NCI-H1092 treated with DMSO at 0.1 percent for 48 hours (cell line): Measurements from ENCODE around the gene ITGA8.
A peak's percentile ranks its signal among the peaks of the same experiment; 100 is the strongest.

Experiments used
- DNase-seq: peaks from one replicate; lab custom pipeline; 2025; lab: John Stamatoyannopoulos, UW

The ITGA8 gene

GRCh38 chr10:15735763-15736162 lies 16.0 kb upstream of the ITGA8 start:
- DNase-seq = no peak

- DNase-seq = no peak
Observed at GRCh38 chr10:15730341-15730740, 10.6 kb upstream of the ITGA8 start.

DNA sequence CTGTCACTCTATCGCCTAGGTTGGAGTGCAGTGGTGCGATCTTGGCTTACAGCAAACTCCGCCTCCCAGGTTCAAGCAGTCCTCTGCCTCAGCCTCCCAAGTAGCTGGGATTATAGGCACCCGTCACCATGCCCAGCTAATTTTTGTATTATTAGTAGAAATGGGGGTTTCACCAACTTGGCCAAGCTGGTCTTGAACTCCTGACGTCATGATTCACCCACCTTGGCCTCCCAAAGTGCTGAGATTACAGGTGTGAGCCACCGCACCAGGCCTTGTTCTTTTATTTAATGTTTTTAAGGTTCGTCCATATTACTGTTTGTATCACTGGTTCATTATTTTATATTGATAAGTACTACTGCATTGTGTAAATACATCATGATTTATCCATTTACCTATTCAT lies 10.2 kb upstream of the ITGA8 start:
- no peak for DNase-seq

DNA sequence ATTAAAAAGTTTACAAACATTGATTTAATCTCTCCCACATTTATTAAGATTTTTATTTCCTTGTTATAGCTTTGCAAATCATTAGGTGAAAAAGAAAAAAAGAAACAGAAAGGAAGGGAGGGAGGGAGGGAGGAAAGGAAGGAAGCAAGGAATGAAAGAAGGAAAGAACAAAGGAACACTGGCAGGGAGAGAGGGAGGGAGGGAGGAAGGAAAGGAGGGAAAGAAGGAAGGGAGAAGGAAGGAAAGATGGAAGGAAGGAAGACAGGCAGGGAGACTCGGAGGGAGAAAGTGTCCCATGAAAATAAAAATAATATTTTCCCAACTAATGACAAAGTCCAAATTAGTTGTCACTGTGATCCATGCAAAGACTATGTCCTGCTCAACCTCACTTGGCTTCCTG lies 6.3 kb upstream of the ITGA8 start:
- no peak for DNase-seq

DNA sequence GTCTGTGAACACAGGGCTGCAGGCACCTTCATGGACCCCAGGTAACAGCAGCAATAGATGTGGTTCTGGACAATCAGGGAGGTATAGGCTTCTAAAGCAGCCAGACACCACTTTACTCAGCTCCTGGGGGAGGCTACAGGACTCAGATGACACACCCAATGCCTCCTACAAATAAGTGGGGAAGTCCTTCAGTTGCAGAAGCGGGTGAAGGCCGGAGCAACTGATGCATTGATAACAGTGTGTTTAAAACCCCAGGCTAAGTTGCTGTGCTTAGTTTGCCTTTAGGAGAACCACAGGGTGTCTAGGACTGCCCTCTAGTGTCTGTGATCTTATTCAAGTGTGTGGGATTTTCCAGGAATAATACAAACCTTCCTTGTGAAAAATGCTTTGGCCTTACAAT lies 5.9 kb upstream of the ITGA8 start:
- peak; percentile 16 for DNase-seq

GRCh38 chr10:15724683-15725082 lies 5.0 kb upstream of the ITGA8 start:
- DNase-seq = no peak

DNA sequence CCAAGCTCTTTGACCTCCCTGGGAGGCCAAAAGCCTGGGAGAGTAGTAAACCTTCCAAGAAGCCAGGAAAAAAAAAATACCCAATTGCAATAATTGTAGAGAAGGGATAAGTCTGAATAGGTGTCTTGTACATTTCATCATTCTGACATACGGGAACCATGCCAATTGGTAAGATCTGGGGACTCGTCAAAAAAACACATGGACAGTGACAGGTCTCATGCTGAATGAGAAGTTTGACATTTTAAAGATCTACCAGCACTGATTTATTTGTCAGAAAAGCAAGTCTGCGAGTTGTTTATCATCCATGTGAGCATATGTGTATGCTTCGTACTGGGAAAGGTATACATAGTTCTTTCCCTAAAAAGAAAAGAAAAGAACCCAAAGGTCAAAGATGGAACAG lies 4.1 kb upstream of the ITGA8 start:
- DNase-seq = no peak

- no peak for DNase-seq
Observed at GRCh38 chr10:15720635-15721287, 1.0 kb upstream of the ITGA8 start.

DNA sequence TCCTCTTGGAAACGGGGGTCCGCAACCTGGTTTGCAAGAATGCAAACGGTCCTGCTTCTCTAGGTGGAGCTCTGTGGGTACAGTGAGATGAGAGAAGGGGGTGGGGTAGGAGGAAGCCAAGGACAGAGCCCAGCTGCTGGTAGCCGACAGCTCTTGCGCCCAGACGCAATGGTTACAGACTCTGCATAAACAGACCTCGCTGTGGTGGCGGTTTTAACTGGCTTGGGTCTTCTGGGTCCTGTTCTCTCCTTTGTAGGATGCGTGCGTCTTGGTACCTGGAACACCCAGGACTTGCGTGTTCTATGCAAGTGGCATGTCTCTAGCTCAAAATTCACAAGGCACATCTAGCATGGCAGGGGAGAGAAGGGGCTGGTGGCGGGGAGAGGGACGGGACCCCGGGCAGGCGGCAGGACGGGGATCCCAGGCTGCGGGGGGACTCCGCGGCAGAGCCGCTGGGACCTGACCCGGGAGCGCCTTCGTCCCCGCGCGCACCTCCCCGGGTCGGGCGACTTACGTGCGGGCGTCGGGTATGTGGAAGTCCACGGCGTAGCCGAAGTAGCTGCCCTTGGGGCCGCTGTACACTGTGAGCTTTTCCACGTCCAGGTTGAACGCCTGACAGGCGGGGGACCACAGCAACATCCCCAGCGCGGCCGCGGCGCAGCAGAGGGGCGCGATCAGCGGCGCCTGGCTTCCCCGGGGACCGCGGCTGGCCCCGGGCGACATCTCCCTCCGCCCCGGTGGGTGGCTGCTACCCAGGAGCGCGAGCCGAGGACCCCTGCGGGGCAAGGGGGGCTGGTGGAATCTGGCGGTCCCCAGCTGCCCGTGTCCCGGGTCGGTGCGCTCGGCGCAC lies 448 bp downstream of the ITGA8 start:
- no peak for DNase-seq

DNA sequence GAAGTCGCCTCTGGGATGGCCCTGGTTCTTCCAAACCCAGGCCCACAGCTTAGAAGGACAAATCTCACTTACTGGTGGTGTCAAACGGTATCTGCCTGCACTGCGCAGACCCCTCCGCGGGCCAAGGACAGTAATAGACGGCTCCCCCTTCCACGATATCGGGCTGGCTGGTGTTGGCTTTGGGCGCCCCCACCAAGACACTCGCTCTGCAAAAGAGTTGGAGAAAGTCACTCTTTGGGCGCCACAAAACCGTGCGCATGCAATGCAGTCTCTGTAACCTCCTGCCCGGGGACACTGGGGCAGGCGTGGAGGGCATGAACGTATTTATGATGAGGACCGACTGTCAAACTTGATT lies 1.1 kb downstream of the ITGA8 start:
- DNase-seq = no peak

DNA sequence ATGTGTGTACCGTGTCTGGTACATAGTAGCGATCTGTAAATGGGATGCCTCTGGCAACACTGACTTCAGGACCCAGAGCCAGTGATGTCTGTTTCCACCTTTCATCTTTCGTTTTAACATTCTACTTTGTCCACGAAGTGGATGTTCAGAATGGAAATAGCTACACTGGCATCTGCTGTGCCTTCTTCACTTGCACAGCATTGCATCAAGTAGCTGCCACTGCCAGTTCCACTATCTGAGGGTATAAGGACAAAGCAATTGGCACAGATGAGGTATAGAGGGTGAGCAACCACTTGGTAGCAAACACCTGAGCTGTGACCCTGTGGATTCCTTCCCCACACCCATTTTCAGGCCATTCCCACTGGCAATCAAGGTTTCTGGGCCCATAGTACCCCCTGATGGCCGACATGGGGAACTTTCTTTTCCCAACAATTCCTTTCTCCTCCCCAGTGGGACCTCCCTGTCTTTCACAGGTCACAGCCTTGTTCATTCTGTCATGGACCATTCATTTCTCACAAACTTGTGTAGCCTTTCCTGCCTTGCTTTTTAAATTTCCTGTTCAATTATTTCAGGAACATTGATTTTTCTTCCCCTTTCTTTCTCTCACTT lies 4.0 kb downstream of the ITGA8 start:
- no peak for DNase-seq

GRCh38 chr10:15714847-15715246 lies 4.9 kb downstream of the ITGA8 start:
- DNase-seq = no peak

DNA sequence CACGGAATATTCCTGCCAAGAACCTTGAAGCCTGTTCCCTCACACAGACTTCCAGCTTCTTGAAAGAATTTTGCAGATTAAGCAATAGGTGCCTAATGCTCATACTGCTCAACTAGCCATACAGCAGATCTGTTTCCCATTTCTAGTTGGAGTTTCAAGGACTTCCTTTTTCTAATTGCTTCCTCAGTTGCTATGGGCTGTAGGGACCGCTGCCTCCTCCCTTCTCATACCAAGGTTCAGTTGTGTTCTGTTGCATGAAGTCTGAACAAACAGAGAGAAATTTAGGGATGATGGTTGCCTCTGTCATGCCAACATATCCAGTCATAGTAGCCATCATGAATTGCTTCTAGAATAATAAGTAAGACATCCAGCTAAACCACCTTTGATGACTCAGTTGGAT lies 6.8 kb downstream of the ITGA8 start:
- no peak for DNase-seq

- no peak for DNase-seq
Observed at GRCh38 chr10:15710455-15710854, 9.3 kb downstream of the ITGA8 start.

DNA sequence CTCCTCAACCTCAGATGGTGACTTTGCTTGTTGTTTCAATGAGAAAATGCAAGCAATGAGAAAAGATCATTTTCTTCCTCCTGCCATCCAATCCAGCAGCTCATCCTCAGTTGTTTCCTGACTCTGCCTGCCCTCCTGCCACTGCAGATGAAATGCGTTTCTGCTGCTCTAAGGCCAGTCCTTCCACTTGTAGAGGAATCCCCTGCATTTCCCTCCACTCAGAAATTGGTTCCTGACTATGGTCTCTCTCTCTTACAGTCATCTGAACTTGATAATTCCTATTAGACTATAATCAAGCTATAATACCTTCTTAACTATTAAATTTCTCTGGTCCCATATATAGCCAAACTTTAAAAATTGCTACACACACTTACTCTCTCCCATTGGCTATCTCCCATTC lies 14.4 kb downstream of the ITGA8 start:
- no peak for DNase-seq

GRCh38 chr10:15704581-15704968 lies 15.1 kb downstream of the ITGA8 start:
- no peak for DNase-seq

DNA sequence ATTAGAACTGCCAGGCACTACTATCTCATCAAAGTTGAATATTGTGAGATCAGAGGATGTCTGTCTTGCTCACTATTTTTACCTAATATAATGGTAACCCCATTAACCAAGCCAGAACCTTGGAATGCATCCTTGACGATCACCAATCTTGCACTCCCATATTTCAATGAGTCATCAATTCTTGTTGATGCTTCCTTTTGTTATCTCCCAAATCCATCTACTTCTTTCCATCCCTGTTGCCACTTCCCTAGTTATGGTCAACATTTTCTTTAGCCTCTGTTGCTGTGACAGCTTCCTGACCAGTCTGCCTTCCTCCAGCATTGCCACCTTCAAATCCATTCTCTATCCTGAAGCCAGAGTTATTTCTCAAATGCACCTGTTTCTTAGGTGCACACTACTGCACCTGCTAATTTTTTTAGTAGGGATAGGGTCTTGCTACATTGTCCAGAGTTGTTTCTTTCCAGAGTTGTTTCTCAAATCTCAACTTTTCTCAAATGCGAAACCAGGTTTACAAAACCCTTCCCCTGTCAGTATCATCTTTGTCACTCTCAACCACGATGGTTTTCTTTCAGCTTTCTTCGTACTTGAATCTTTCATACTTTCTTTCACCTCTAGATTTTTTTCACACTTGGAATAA lies 15.7 kb downstream of the ITGA8 start:
- no peak for DNase-seq

DNA sequence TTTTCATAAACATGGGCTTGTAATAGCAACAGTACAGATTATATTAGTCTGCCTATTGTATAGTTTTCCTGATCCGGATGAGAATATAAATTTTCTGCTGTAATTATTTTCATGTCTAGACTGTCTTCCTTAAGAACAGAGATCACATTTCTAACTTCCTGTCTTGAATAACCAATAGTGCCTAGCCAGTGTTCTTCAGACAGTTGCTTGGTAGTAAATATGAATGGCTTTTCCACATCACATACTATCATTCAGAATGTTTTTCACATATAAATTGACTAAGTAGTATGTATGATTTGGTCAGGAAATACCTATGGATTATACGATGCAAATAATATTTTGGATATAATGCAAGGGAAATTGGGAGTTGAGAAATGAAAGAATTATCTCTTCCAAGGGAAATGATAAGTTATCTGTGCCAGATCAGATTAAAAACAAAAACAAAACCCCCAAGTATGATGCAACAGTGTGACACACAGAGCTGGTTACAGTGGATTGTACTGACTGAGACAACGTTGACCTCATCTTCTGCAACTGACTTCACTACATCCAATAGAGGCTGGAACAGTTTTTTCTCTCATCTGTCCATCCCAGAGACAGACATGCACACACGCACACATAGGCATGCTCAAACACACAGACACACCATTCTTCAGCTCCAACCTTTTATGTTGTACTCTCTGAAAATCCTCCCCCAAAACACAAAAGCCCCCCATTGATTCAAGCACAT lies 16.4 kb downstream of the ITGA8 start:
- no peak for DNase-seq

GRCh38 chr10:15700078-15700674 lies 19.5 kb downstream of the ITGA8 start:
- DNase-seq = no peak

GRCh38 chr10:15695852-15696251 lies 23.9 kb downstream of the ITGA8 start:
- no peak for DNase-seq

- no peak for DNase-seq
Observed at GRCh38 chr10:15690031-15690430, 29.7 kb downstream of the ITGA8 start.

- no peak for DNase-seq
Observed at GRCh38 chr10:15684768-15685167, 35.0 kb downstream of the ITGA8 start.
